Measurements from ENCODE around the gene DCT. TPM values are rescaled to one million over a fixed set of nuclear protein-coding genes. Genes with fewer than 3 reads are reported as not detected.
"Not testable (repeated sequence)": the region's sequence is repeated elsewhere in the genome, so short reads cannot be mapped to it uniquely, and the experiment has no call there.

Gene DCT
- total and polyA plus RNA-seq, 12 donors = 0.18 to 3.0 (median 0.75) TPM

GRCh38 chr13:94505730-94506129, 26.2 kb upstream of the DCT start:
- H3K27ac ChIP-seq = no peak overlapping the region
- intact Hi-C loops (cut with DNase I) = no loop called here
- no peak overlapping the region for H3K4me3 ChIP-seq
- no peaks in the 10 kb centered on the region for H3K27me3 ChIP-seq
- 55 to 65% (median 60%) methylated on average over 1 of the region's 1 CpG for WGBS, 4 donors
- H3K9me3 ChIP-seq (replicated peaks in 1 of 3) = no peaks in the 10 kb centered on the region
- DNase-seq = no peak
- no peak for TF ChIP-seq CTCF (IDR thresholded peaks at IDR 0.05)
- no peak for TF ChIP-seq POLR2A (IDR thresholded peaks at IDR 0.05)
- no peaks in the 10 kb centered on the region for H3K4me1 ChIP-seq (replicated peaks in 1 of 2)
- H3K36me3 ChIP-seq (replicated peaks in 1 of 2) = no peaks in the 10 kb centered on the region

DNA sequence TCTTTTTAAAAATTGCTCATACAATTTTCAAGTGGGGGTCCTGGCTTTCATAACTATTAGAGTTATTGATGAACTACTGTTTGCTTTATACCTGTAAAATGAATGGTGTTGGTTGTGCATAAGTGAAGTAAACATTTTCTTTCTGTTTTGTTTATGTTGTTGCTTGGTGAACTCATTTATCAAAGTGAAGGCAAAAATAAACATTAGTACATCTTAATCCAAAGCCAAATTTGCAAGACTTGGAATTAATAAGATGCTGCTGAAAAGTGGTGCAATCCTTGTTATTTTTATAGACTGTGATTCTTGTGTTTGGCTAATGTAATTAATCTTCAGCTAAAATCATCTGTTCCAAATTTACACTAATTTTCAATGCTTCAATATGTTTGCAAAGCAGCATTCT, 24.4 kb upstream of the DCT start:
- no peaks in the 10 kb centered on the region for H3K27me3 ChIP-seq

GRCh38 chr13:94498831-94499230, 19.3 kb upstream of the DCT start:
- H3K9me3 ChIP-seq (replicated peaks in 1 of 3); intact Hi-C loops (cut with DNase I); H3K27ac ChIP-seq; H3K4me1 ChIP-seq (replicated peaks in 1 of 2); H3K27me3 ChIP-seq; H3K4me3 ChIP-seq; H3K36me3 ChIP-seq (replicated peaks in 1 of 2); DNase-seq: not testable (repeated sequence)
- 84 to 93% (median 89%) methylated on average over 4 of the region's 4 CpGs for WGBS, 4 donors

More for the DNA sequence above, 24.4 kb upstream of the DCT start:
- TF ChIP-seq CTCF (IDR thresholded peaks at IDR 0.05) (no peak), POLR2A (IDR thresholded peaks at IDR 0.05) (no peak)
- no peak overlapping the region for H3K27ac ChIP-seq
- no peaks in the 10 kb centered on the region for H3K4me1 ChIP-seq (replicated peaks in 1 of 2)
- H3K9me3 ChIP-seq (replicated peaks in 1 of 3) = no peaks in the 10 kb centered on the region
- intact Hi-C loops (cut with DNase I) = no loop called here
- H3K4me3 ChIP-seq = no peak overlapping the region
- no peak for DNase-seq
- H3K36me3 ChIP-seq (replicated peaks in 1 of 2) = no peaks in the 10 kb centered on the region

- no peak for TF ChIP-seq CTCF (IDR thresholded peaks at IDR 0.05)
- no peak for TF ChIP-seq POLR2A (IDR thresholded peaks at IDR 0.05)
- Histone ChIP-seq H3K36me3 (replicated peaks in 1 of 2) (no peaks in the 10 kb centered on the region), H3K27me3 (no peaks in the 10 kb centered on the region), H3K9me3 (replicated peaks in 1 of 3) (no peaks in the 10 kb centered on the region), H3K4me1 (replicated peaks in 1 of 2) (no peaks in the 10 kb centered on the region), H3K4me3 (no peak overlapping the region), H3K27ac (no peak overlapping the region)
- intact Hi-C loops (cut with DNase I) = no loop called here
- WGBS, 4 donors = 87 to 95% (median 90%) methylated on average over 3 of the region's 3 CpGs
- no peak for DNase-seq
These were observed 16.3 kb upstream of the DCT start for GRCh38 chr13:94495806-94496205.

- no peaks in the 10 kb centered on the region for H3K9me3 ChIP-seq (replicated peaks in 1 of 3)
- intact Hi-C loops (cut with DNase I) = no loop called here
- TF ChIP-seq POLR2A (IDR thresholded peaks at IDR 0.05) (no peak), CTCF (IDR thresholded peaks at IDR 0.05) (no peak)
- H3K36me3 ChIP-seq (replicated peaks in 1 of 2) = no peaks in the 10 kb centered on the region
- H3K27ac ChIP-seq = no peak overlapping the region
- 40 to 64% (median 46%) methylated on average over 2 of the region's 2 CpGs for WGBS, 4 donors
- no peak overlapping the region for H3K4me3 ChIP-seq
- no peak for DNase-seq
- no peaks in the 10 kb centered on the region for H3K27me3 ChIP-seq
- H3K4me1 ChIP-seq (replicated peaks in 1 of 2) = no peaks in the 10 kb centered on the region
These were observed 14.5 kb upstream of the DCT start for GRCh38 chr13:94494026-94494425.

Measured in adrenal gland (tissue), 12 donors.